ENCODE measurements around the gene VPREB3.

The VPREB3 gene

DNA sequence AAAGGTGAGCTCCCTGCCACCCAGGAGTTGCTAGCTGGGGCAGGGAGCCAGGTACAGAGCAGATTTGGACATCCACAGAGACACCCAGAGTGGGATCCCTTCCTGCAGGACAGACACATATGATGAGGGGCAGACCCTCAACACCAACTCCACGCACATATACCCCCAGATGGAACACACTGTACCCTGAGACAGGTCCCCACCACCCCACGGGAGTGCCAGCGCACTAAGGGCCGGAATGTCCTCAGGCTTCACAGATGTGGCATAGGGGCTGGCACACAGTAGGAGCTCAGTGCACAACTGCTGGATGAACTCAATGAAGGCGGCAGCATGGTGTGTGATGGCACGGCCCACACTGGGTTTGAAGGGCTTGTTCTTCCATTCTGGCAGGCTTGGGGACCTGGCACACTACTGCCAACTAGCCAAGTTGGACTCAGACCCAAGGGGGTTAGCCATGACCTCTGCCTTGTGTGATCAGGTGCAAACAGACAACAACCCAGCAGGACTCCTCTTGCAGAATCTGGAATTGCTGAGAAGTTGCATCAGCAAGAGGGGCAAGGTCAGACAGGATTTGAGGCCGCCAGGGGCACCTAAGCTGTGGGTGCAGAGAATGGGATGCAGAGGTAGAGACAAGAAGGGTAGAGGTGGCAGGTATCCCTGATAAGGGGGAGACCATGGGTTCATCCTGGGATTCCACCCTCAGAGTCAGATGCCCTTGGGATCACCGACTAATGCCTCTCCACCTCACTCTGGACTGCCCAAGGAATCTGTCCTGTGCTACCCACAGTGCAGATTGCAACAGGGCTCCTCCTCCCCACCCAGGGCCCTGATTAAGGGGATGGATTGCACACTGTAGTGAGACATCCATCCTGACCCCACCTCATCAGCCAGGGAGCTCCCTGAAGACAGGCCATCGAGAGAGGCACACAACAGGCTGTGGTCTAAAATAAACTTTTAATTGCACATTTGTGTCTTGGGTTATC lies 11.0 kb upstream of the VPREB3 start:
- DNase-seq (ENCODE audit: low spot score), result no peak

DNA sequence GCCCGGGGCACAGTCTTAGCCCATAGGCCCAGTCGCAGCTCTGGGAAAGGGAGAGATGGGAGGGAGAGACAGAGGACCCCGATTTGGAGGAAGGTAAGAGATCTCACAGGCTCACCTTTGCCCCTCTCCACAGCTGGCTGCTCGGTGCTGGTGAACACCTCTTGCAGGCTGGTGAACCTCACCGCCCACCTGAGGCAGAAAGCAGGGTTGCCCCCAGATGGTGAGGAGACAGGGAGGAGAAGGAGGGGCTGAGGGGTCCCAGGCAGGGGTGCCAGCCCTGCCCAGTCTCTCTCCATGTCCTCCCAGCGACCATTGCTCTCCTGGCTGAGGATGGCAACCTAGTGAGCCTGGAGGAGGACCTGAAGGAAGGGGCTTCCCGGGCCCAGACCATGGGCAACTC lies 9.7 kb upstream of the VPREB3 start:
- DNase-seq (ENCODE audit: low spot score), result no peak

GRCh38 chr22:23763579-23763945 lies 9.3 kb upstream of the VPREB3 start:
- DNase-seq (ENCODE audit: low spot score), result no peak

DNA sequence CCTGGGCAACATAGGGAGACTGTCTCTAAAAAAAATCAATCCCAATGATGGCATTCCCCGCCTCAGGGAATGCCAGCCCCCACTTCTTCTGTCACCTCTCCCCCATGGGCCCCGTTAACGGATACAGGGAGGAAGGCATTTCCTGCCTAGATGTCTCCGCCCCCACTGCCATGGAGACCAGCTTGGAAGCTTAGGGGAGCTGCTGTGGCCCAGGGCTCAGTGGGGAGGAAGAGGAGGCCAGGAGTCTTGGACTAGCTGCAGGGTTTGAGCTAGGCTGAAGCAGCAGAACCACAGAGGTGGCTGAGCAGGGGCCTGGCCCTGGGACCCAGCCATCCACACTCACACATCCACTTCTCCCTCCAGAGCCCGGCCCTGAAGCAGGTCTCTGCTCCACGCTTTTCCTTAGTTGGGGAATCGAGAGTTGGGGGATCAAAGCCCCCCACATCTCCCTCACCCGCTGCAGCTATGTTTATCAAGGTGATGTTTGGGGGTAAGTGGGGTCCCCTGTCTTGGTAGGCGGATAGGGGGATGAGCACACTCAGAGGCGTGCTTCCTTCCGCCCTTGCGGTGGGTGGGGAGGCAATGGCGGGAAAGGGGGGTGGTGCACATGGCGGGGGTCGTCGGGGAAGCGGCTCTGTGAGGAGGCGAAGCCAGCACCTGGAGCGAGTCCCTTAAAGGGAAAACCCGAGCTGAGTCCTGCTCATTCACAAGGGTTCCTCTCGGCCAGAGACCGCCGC lies 8.8 kb upstream of the VPREB3 start, which contains the start of gene C22orf15:
Gene C22orf15 (plus strand): TSS at position 149 of the 737 bp plus-strand sequence. CDS start 317 bp downstream, at position 466.
- peak; percentile 66 for DNase-seq (ENCODE audit: low spot score)

DNA sequence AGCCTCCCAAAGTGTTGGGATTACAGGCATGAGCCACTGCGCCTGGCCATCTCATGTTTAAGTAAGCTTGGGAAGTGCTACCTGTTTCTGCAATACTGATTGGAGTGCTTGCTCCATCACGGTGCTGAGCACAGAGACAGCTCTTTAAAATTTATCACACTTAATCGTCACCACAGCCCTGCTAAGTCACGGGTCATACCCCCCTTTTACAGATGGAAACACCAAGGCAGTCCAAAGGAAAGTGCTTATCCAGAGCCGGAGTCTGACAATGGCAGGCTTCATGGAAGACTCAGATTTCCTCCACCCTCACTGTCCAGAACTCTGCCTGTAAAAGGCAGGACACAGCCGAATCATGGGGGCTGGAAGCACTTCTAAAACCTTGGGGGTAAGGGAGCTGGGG lies 5.8 kb upstream of the VPREB3 start:
- no peak for DNase-seq (ENCODE audit: low spot score)

- no peak for DNase-seq (ENCODE audit: low spot score)
Measured at GRCh38 chr22:23759566-23759965, 5.3 kb upstream of the VPREB3 start.

DNA sequence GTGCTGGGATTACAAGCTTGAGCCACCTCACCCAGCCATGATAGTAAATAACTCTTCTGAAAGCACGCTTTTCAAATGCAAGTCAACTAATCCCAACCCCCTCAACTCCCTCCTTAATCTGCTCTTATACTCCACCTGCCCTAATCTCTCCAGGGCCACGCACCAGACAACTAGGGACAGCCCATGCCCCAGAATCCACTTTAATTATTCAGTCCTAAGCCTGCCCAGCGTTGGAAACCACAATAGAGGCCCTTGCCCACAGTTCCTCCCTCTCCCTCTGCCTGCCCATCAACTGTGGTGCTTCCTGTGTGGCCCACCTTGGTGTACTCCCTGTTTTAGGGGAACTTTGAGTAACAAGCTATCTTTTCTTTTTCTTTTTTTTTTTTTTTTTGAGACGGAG lies 2.7 kb upstream of the VPREB3 start:
- DNase-seq (ENCODE audit: low spot score), result no peak

- DNase-seq (ENCODE audit: low spot score), result no peak
Measured at GRCh38 chr22:23755711-23756110, 1.5 kb upstream of the VPREB3 start.

DNA sequence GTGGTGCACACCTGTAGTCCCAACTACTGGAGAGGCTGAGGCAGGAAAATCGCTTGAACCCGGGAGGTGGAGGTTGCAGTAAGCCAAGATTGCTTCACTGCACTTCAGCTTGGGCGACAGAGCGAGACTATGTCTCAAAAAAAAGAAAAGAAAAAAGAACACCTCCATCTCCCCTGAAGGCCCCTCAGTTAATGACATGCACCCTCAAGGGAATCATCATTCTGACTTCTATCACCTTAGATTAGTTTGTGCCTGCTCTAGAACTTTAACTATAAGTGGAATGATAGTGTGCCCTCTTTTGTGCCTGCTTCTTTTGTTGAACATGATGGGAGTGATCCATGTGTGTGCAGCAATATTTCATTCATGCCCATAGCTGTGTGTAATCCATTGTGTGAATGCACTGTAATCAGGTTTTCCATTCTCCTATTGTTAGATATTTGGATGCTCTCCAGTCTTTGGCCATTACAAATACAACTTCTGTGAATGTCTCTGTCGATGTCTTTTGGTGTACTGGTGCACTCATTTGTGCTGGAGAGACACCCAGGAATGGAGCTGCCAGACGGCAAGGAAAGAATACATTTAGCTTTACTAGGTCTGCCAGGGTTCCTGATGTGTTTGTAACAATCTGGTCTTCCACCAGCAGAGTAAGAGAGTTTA lies 883 bp upstream of the VPREB3 start:
- peak; percentile 69 for DNase-seq (ENCODE audit: low spot score)

DNA sequence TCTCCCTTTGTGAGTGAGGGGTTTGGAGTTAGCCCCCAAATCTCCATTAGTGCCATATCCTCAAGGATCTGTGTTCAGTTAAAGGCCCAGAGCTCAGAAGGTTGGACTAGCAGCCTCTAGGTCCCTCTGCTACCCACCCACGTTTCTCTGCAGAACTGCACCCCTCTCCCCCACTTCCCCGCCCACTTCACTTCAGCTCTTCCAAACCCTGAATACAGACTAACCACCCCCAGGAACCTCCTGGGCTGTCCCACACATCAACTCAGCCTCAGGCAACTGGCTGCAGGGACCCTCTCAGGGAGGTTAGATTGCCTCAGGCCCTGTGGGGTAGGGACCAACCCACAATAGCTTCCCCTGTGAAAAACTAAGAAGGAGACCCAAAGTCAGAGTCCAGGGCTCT lies 840 bp downstream of the VPREB3 start:
- no peak for DNase-seq (ENCODE audit: low spot score)

GRCh38 chr22:23752750-23753149 lies 1.5 kb downstream of the VPREB3 start:
- no peak for DNase-seq (ENCODE audit: low spot score)

GRCh38 chr22:23752090-23752691 lies 2.0 kb downstream of the VPREB3 start:
- no peak for DNase-seq (ENCODE audit: low spot score)

- no peak for DNase-seq (ENCODE audit: low spot score)
Measured at GRCh38 chr22:23751441-23751996, 2.7 kb downstream of the VPREB3 start.

GRCh38 chr22:23750714-23751440 lies 3.3 kb downstream of the VPREB3 start, which contains the start of gene ZNF70:
Gene ZNF70 (minus strand): TSS chr22:23751112. CDS start chr22:23745140, 5,972 bp downstream.
- peak; percentile 84 for DNase-seq (ENCODE audit: low spot score)

DNA sequence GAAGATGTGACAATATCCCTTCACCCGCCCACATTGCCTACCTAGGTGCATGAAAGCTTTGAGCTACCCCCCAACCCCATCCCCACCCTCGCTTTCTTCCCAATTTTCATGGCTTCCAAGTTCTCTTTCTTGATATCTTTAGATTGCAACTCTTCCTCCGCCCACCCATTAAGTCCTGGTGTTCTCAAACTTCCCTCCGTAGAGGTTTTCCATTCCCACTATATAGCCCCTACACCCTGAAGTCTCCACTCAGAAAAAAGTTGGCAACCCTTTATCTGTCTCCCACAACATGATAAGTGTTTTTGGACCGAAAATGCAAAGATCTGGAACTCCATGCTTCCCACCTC lies 3.9 kb downstream of the VPREB3 start:
- no peak for DNase-seq (ENCODE audit: low spot score)

DNA sequence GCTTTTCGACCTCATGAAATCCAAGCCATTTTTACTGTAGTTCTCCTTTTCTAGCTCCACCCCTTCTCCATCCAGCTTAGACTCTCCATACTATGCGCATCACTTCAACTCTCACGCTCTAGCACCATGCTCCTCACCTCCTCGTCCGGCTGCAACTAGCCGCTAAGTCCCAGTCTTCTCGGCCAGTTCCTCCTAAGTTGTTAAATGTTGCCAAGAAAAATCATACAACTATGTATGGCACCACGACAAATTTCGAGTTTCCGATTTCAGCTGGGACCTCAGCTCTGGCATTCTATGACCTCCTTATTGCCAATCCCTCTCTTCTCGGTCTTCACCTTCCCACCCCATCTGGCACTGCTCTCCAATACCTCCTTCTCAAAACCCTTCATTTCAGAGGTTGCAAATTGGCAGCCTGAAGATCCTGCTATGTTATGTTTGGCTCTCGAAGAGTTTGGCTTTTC lies 4.4 kb downstream of the VPREB3 start:
- no peak for DNase-seq (ENCODE audit: low spot score)

- no peak for DNase-seq (ENCODE audit: low spot score)
Measured at GRCh38 chr22:23745791-23746190, 8.4 kb downstream of the VPREB3 start.

GRCh38 chr22:23744485-23744884 lies 9.7 kb downstream of the VPREB3 start:
- no peak for DNase-seq (ENCODE audit: low spot score)

GRCh38 chr22:23744001-23744400 lies 10.2 kb downstream of the VPREB3 start:
- no peak for DNase-seq (ENCODE audit: low spot score)

DNA sequence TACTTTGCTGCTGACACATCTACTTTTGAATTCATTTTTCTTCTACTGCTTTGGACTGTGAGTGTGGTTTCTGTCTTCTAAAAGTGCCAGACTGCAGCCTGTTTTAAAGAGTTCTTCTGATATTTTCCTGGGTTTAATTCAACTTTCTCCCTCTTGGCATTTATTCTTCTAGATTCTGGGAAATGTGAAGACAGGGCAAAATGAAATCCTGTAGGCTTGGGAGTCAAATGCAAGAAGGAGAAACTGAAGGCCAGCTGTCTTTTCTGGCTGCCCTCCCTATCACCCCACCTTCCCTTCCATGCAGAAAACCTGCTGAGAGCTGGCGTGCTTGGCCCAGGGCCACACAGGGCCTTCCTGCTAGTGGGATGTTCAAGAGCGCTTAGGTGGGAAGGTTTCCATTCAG lies 10.9 kb downstream of the VPREB3 start:
- no peak for DNase-seq (ENCODE audit: low spot score)

All from Ammon's horn (tissue), 1 donor.